ENCODE measurements around the gene PROSER2.

The PROSER2 gene

DNA sequence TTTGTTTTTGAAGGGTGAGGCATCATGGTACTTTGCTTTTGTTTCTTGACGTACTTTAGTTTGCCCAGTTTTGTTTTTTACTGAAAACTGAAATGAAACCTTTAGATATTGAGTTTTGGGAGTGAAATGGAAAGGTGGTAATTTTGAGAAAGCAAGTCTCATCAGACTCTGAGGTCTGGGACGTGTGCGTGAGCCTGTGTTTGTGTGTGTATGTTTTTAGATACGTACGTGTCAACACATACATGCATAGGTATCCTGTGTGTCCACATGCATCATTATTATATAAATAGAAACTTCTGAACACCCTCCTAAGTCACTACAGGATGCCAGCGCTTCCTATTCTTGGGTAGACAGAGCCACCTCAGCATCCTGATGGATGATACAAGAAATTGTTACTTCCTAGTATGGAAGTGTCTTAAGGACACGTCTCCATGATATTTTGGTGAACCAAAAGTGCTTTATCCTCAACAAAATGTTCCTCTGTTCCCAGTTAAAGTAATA, 47.8 kb downstream of the PROSER2 start:
- DNase-seq: no peak

DNA sequence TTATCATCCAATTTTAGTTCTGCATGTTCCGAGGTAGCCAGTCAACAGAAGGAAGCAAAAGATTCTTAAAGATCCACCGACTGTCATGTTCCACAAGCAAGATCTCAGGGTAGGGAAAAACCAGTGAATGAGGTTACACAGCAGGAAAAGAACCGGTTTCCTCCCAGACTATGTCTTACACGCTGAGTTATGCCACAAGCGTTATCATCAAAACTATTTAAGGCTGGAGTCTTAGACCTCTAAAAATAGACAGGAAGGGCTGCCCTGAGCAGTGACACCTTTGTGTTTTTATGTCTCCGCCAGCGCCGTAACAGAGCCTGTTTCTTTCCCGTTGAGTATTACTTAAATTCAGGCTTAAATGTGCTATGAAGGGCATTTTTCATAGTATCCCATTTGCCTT, 48.3 kb downstream of the PROSER2 start:
- DNase-seq: no peak

DNA sequence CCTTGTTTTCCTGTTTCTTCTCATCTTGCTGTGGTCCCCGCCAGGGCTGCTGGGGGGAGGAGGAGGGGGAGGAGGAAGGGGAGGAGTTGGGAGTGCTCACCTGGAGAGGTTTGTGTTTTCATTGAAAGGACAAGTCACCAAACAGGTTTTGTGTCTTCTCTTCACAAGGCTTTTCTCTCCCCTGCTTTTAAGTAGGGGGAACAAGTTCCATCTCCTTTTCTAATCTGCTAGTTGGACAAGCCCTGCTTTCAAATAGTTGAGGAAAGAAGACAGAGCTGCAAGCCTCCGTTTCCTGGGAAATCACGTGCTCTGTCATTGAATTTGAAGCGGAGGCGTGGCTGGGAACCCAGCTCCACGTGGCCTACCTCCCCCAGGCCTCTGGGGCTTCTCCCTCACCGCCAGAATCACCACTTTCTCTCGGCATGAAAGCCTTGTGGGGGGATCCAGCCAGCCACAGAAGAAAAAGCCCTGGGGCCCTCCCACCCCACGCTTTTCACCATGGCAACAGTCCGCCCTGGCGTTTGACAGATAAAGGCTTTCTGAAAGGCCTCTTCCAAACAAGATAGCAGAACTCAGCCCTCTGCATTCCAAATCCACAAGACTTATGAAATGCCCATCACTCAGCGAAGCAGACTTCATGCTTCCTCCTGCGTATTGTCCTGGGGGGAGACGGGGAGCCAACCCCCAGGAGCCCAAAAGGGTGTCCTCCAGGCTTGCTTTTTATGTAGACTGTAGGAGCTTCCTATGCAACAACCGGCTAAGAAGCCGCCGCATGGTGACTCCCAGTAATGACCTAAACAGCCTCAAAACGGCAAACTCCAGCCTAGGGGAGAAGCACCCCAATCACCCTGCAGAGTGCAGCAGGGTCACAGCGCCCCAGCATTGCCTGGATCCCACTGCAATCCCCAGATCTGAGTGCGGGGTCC, 51.7 kb downstream of the PROSER2 start:
- no peak for DNase-seq

DNA sequence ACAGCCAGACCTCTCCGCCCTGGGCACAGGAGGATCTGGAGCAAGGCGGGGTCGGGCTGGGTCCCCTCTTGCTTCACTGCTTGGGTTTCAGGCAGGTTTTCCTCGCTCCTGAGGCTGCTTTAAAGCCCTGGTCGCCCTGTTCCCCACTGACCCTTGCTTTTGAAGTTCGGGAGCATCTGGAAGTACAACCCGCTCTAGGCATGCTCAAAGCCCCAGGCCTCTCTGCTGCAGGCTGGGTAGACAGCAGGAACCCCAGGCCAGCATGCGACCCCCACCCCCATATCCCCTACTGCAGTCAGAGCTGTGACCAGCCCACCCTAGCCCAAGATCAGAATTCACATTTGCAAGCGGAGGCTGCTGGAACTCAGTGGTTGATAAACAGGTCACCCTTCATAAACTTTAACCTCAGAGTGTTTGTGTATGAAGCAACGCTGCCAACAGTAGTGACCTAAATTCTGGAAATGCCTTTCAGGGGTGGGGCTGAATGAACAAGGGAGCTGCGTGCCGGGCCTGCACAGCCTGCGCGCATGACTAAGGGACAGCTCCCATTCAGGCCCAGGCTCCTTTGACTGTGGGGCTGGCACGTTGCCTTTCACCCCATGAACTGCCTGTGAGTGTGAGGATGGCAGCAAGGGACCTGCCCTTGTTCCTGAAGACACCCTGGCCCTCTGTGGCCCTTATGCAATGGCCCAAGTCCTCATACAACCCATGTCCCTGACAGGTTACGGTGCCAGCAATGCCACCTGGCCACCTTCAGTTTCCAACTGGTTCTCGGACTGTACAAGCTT, 52.5 kb downstream of the PROSER2 start:
- no peak for DNase-seq

DNA sequence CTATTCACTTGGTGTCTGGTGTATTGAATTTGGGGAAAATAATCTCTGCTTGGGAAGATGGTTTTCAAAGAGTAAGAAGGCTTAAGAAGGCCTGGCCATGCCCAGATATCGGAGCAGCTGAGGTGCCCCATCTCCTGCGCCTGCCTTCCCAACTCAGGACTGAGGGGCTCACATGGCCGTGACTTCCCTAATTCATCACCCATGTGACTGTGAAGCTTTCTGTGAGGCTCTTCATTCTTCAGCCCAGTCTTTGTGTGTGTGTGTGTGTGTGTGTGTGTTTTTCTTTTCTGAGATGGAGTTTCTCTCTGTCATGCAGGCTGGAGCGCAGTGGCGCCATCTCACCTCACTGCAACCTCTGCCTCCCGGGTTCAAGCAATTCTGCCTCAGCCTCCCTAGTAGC, 53.2 kb downstream of the PROSER2 start:
- DNase-seq: no peak

DNA sequence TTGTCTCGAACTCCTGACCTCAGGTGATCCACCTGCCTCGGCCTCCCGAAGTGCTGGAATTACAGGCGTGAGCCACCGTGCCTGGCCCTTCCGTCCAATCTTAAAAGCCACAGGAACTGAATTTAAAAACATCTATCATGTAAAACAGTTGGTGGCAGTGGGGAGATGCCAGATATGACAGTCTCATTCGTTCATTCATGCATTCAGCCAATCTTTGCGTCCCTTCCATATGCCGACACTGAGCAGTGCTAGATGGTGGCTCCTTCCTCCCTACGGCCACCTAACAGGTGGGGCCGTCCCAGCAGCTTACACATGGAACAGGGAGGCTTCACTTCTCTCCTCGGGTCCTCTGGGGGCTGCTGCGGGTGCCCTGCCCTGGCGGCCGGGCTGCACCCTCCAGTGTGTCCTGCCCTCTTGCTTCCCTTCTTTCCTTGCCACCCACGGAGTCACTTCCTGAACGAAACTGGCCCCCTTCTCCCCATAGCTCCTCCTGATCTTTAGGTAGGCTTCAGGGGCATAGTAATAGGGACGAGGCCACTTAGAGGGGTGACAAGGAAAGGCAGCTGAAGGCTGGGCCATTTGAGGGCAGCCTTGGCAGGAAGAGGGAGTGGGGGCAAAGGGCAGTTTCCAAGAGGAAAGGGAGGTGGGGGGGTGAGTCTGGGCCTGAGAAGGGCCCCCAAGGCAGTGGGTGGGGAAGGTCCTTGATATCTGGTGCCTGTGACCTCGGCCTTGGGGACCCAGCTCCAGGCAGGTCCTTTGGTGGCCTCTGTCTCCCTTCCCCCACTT, 53.8 kb downstream of the PROSER2 start:
- no peak for DNase-seq

DNA sequence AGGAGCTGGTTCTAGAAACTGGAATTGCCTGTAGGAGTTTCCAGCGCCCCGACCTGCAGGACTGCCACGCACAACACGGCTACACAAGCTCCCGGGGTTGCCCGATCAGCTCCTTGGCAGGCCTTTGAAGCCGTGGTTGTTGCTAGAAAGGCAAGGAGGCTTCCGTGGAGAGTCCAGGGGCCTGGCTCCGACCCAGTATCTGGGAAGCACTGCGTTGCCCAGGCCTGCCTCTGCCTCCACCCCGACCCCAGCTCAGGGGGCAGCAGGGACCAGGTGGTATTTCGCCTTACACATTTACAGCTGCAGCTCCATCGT, 54.4 kb downstream of the PROSER2 start:
- no peak for DNase-seq

DNA sequence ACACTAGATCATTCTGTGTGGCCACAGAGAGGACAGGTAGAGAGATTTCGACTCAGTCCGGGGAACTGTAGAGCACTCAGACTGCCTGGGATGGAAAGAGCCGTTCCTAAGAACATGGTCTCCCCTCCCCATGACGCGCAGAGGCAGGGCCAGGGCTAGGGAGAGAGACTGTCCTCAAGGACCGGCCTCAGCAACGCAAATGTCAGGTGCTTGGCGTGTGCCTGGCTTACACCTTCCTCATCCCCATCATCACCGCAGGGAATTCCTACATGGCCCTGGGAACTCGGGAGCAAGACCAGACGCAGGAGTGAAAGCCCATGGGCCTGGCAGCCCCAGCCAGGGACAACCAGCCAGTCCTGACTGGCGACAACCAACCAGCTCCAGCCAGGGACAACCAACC, 55.6 kb downstream of the PROSER2 start:
- DNase-seq: no peak

DNA sequence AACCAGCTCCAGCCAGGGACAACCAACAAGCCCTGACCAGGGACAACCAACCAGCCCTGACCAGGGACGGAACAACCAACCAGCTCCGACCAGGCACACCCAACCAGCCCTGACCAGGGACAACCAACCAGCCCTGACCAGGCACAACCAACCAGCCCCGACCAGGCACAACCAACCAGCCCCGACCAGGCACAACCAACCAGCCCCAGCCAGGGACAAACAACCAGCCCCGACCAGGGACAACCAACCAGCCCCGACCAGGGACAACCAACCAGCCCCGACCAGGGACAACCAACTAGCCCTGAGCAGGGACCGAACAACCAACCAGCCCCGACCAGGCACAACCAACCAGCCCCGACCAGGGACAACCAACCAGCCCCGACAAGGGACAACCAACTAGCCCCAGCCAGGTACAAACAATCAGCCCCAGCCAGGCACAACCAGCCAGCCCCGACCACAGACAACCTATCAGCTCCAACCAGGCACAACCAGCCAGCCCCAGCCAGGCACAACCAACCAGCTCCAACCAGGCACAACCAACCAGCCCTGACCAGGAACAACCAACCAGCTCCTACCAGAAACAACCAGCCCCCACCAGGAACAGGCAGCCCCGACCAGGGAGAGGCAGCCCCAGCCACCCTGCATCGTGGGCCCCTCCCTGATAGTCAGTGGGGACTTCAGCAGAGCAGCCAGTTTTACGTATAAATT, 56.4 kb downstream of the PROSER2 start:
- DNase-seq: no peak

DNA sequence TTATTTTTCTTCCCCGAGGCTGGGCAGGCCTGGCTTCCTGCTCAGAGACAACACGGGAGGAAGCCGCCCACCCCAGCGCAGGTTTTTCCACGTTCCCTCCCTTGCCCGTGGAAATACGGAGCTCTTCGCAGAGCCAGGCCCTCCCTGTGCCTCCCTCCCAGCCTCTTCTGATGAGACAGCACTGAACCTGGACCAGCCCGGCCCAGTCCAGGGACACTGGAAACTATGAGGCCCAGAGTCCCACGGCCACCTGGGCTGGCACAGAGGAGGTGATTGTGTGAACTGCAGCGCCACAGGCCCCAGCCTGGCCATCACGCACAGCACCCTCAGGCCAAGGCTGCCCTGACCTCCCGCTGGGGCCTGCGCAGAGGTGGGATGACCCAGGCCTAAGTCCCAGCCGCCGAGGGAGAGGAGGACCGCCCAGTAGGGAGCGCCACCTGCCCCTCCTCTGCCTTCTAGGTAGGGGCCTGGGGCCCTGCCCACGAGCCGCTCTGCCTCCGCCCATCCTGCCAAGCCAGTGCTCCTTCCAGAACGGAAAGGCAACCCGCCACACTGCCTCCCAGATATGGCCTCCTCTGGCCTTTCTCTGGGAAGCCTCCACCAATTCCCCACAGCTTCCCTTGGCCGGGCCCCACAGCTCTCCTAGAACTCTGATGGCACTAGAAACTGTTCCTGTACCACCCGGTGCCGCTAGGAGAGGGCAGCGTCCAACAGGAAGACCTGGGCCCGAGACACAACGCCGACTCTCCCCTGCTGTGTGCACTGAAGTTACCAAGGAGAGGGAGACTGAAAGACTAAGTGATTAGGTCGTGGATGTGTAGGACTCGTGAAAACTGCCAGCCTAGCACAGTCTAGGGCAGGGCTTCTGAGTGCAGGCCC, 57.2 kb downstream of the PROSER2 start:
- DNase-seq: no peak

DNA sequence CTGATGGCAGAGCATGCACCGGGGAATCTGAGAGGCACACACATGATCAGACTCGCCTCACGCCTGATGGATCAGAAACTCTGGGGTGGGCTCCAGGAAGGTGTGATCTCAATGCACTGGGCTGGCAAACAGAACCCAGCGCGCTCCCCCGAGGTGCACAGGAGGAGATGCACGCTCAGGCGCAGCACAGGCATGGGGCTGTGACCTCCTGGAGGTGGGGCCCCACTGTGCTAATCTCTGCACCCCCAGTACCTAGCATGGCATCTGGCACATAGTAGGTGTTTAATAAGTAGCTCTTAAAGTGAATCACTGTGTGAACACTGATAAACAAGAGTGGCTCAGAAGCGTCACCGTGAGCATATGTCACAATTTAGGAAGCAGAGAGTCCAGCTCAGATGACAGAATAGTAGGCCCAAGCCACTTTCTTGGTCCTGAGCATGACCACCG, 57.9 kb downstream of the PROSER2 start:
- no peak for DNase-seq

DNA sequence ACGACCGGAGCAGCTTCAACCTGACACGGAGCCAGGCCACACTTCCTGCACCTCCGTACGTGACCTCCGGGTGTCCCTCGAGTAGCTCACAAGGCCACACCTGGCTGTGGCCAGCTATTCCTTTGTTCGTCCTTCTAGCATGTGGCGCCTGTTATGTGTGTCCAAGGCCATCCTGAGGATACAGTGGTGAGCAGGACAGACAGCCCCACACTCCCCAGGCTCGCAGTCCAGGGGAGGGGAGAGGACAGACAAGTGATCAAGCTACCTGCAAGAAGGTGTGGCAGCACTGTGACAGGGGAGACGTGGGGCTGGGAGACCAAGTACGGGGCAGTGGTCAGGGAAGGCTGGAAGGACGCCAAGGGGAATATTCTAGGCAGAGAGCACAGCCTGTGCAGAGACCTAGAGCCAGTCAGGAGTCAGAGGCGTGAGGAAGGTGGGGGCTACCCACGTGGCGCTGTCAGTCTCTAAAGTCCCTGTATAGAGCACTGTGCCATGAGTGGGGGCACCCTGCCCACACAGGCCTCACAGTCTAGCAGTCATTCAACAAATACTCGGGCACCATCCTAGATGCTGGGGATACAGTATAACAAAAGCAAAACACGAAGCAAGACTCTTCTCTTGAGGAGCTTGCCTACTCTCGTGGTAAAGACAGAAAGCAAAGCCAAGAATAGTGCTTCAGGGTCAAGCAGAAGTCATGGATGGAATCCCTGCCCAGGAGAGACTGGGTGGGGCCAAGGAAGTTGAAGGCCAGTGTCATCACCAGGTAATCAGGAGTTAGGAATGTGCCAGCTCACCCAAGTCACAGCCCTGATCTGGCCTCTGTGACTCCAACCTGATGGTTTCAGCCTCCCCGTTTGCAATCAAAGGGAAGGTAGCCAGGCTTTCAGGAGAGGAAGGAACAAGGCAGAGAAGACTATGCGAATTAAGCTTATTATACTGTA, 58.6 kb downstream of the PROSER2 start:
- no peak for DNase-seq

DNA sequence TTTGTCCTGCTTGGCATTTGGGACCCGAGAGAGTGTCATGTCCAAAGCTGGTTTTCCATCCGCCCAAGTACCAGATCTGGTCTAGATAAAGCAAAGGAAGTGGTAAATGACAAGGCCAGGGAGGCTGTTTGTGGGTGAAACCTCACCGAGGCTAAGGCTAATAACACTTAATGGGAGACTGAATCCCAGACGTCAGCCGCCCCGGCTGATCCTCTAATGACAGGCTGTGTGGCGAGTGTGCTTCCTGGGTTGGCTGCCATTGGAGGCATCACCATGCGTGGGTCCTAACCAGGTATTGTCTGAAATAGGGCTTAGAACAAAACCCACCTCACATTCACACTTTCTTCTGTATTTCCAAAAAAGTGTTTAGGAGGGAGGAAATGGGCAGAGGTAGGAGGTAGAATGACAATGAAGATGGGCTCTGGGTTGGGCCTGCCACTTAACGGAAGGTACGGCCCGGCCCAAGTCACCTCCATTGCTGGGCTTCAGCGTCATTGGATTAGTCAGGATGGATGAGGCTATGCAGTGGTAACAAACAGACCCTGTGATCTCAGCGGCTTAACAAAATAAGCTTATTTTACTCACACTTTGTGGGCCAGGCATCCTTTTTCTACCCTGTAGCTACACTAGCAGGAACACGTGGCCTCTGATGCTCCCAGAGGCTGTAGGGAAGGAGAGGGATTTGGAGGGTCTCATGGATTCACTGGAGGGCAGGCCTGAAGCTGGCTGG, 59.7 kb downstream of the PROSER2 start:
- DNase-seq: no peak

DNA sequence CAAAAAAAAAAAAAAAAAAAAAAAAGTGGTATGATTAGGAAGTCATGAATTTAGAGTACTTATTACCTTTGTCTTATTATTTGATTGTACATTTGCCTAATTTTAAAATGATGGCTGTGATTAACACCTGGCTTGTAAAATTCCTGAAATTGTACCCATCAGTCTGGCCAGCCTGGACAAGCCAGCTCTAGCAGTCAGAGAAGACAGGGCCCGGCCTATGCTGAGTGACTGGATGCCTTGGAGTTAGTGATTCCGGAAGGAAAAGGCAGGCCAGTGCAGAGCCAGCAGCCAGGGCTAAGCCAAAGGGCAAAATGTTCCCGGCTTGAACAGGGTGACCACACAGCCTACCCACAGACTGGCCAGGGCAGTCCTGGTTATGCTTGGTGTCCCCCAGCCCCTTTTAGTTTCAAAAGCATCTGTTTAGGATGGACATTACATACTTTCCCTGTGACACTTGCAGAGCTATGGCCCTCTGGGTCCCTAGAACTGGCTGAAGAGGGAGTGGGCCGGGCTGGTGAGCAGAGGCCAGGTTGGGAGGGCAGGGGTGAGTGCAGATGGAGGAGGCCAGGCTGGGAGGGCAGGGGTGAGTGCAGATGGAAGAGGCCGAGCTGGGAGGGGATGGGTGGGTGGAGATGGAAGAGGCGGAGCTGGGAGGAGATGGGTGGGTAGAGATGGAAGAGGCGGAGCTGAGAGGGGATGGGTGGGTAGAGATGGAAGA, 61.7 kb downstream of the PROSER2 start:
- no peak for DNase-seq

DNA sequence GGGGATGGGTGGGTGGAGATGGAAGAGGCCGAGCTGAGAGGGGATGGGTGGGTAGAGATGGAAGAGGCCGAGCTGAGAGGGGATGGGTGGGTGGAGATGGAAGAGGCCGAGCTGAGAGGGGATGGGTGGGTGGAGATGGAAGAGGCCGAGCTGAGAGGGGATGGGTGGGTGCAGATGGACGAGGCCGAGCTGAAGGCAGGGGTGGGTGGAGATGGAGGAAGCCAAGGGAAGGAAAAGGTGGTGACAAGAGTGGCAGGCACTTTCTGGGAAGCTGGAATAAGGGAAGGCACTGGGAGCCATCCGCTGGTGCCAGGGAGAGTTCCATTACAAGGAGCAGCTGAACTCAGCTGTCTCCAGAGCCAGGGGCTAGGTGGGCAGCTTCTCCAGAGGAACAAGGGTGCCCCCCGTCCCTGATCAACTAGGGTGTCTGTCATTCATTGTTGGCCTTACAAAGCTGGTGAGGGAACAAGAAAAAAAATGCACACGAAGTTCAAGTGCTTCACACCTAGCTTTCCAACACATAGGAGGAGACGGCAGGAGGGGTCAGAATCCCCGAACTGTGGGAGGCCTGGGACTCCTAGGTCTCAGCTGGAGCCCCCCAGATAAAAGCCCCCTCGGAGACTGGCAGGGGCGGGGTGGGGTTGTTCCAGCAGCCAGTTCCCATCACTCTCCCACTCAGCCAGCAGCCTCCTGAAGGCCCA, 62.4 kb downstream of the PROSER2 start:
- DNase-seq: no peak

DNA sequence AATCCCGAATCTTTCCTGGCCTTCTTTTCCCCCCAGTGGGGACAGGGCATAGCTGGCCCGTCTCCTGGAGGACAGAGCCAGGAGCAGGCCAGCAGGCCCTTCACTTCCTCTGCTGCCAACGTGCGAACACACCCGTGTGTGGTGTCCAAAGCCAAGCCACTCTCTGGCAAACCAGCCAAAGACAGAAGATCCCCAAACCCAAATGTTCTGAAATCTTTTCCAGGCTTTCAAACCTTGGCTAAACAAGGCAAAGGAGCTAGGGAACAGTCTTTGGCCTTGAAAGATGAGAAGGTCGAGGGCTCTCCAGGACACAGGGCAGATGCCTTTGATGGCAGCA, 63.0 kb downstream of the PROSER2 start:
- no peak for DNase-seq

DNA sequence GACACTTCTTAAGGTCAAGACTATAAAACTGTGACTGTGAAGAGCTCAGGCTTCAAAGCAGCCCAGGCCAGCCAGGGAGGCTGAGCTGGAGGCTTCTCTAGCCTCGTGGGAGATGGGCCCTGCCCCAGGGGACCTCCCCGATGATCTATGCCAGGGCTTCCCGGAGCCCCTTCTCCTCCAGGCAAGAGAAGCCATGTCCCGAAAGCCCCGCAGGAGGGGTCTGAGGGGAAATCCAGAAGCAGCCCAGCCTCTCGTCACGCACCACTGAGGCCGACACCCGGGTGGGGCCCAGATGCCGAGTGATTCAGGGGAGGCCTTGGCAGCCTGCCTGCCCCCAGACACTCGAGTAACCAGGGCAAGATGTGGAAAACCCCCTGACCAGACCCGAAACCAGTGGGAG, 63.7 kb downstream of the PROSER2 start:
- no peak for DNase-seq

Data from NCI-H2081 treated with DMSO at 0.1 percent for 48 hours (cell line).